Measurements from ENCODE around the gene DXO. TPM values are rescaled to one million over a fixed set of nuclear protein-coding genes. Genes with fewer than 3 reads are reported as not detected.
A peak's percentile ranks its signal among the peaks of the same experiment; 100 is the strongest.

The DXO gene
- total RNA-seq, 1 donor from 2014 or later, result 18.0 TPM

DNA sequence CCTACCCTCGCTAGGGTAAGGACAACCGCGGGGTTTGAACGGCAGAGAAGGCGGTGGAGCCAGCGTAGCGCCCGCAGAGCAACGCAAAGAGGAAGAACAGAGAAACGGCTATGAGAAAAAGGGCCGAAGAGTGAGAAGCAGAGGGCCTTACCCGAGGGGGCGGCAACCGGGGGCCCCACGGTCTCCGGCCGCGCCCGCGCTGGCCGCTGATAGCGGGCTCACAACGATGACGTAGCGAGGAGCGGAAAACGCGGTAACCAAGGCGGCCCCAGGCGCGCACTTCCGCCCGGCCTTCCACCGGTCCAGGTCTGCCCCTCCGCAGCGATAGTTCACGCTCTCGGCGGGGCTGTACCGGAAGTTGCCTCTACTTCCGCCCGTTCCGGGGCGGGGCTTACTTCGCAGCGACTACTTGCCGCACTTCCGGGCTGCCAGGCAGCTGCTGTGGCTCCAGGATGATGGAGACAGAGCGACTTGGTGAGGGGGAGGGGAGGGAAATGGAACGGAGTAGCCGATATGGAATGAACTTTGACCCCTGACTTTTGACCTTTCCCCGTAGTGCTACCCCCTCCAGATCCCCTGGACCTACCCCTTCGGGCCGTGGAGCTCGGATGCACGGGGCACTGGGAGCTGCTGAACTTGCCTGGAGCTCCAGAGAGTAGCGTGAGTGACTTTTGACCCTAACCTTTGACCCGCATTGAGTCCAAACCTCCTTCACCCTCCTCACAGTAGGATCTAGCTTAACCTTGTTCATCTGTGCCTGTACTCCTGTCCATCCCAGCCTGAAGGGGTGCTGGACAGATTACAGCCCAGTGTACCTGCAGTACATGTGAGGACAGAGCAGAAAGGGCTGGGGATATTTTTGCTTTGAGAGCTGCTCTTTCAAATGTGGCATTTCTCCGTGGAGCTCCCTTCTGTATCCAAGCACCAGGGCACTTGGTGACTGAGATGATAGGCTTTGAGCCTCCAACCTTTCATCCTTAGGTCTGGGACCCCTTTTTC, 12.9 kb downstream of the DXO start, which contains the start of the genes NELFE and SKIC2:
TSS of gene NELFE (minus strand) at position 231 of the 999 bp plus-strand sequence. CDS start 525 bp downstream, outside the sequence.
TSS of gene SKIC2 (plus strand) at position 435 of the 999 bp plus-strand sequence. CDS start at position 453, 18 bp downstream.
- DNase-seq (ENCODE audit: low spot score in 2 of 2), result peak; percentile 92 to 99
- Histone ChIP-seq H3K27ac (peak within 1 kb of the TSS; percentile 85 to 88), H3K36me3 (peaks cover 51 to 69% of the 10 kb centered on the region in 2 donors), H3K9me3 (no peaks in the 10 kb centered on the region), H3K4me3 (peak within 1 kb of the TSS; percentile 78 to 96), H3K27me3 (no peaks in the 10 kb centered on the region), H3K4me1 (peaks cover 3 to 23% of the 10 kb centered on the region in 2 donors)
- intact Hi-C loops (cut with DNase I), result loop anchor here (1.0 to 5.0 kb wide), 4 partner anchors 13 to 292 kb away; partner anchors contain the start of genes CSNK2B, DXO, LY6G5B and PPT2
- TF ChIP-seq, protein P1, sequence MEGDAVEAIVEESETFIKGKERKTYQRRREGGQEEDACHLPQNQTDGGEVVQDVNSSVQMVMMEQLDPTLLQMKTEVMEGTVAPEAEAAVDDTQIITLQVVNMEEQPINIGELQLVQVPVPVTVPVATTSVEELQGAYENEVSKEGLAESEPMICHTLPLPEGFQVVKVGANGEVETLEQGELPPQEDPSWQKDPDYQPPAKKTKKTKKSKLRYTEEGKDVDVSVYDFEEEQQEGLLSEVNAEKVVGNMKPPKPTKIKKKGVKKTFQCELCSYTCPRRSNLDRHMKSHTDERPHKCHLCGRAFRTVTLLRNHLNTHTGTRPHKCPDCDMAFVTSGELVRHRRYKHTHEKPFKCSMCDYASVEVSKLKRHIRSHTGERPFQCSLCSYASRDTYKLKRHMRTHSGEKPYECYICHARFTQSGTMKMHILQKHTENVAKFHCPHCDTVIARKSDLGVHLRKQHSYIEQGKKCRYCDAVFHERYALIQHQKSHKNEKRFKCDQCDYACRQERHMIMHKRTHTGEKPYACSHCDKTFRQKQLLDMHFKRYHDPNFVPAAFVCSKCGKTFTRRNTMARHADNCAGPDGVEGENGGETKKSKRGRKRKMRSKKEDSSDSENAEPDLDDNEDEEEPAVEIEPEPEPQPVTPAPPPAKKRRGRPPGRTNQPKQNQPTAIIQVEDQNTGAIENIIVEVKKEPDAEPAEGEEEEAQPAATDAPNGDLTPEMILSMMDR (IDR thresholded peaks at IDR 0.05), result no peak

DNA sequence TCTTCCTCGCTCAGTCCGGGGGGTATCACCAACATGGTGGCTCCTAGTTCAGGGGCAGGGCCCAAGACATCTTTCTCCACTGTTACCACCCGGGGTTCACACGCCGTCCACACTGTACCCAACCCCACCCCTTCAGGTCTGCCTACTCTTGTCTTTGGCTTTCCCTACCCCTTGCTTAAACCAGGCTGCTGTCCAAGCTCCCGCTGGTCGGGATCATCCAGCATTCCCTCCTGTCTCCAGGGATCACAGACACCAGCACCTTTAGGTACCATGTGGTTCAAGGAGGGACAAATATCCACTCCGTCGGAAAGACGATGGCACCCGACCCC, 13.6 kb downstream of the DXO start:
- peaks cover 3 to 23% of the 10 kb centered on the region in 2 donors for H3K4me1 ChIP-seq
- TF ChIP-seq, protein P1 (IDR thresholded peaks at IDR 0.05), result no peak
- H3K4me3 ChIP-seq, result peak overlapping the region; percentile 78 to 96
- H3K27me3 ChIP-seq, result no peaks in the 10 kb centered on the region
- no peak for DNase-seq (ENCODE audit: low spot score in 2 of 2)
- H3K9me3 ChIP-seq, result no peaks in the 10 kb centered on the region
- peak overlapping the region; percentile 85 to 88 for H3K27ac ChIP-seq
- intact Hi-C loops (cut with DNase I), result loop anchor here (5.0 kb wide), 2 partner anchors 194 to 291 kb away; partner anchors contain the start of genes CSNK2B, LY6G5B, PPT2 and PRRT1
- H3K36me3 ChIP-seq, result peaks cover 51 to 69% of the 10 kb centered on the region in 2 donors

- TF ChIP-seq, protein P1 (IDR thresholded peaks at IDR 0.05), result no peak
- no peak overlapping the region for H3K27ac ChIP-seq
- no peak for DNase-seq (ENCODE audit: low spot score in 2 of 2)
- H3K27me3 ChIP-seq, result no peaks in the 10 kb centered on the region
- H3K4me3 ChIP-seq, result no peak overlapping the region
- no peaks in the 10 kb centered on the region for H3K9me3 ChIP-seq
- peaks cover 3 to 23% of the 10 kb centered on the region in 2 donors for H3K4me1 ChIP-seq
- intact Hi-C loops (cut with DNase I), result loop anchor here (5.0 kb wide), 2 partner anchors 196 to 289 kb away; partner anchors contain the start of genes CSNK2B, LY6G5B, PPT2 and PRRT1
- H3K36me3 ChIP-seq, result peaks cover 44 to 64% of the 10 kb centered on the region in 2 donors
Observed at GRCh38 chr6:31956796-31957195, 15.1 kb downstream of the DXO start.

GRCh38 chr6:31954511-31954910, 17.4 kb downstream of the DXO start:
- TF ChIP-seq, protein P1 (IDR thresholded peaks at IDR 0.05), result no peak
- Histone ChIP-seq H3K9me3 (no peaks in the 10 kb centered on the region), H3K4me3 (no peak overlapping the region), H3K27me3 (no peaks in the 10 kb centered on the region), H3K27ac (no peak overlapping the region), H3K4me1 (peaks cover 3 to 15% of the 10 kb centered on the region in 2 donors), H3K36me3 (peaks cover 39 to 54% of the 10 kb centered on the region in 2 donors)
- DNase-seq (ENCODE audit: low spot score in 2 of 2), result no peak
- intact Hi-C loops (cut with DNase I), result loop anchor here (5.0 kb wide), 1 partner anchor 272 kb away; the partner anchor contains the start of gene LY6G5C

- Histone ChIP-seq H3K9me3 (no peaks in the 10 kb centered on the region), H3K4me3 (no peak overlapping the region), H3K27ac (no peak overlapping the region), H3K36me3 (peaks cover 39 to 54% of the 10 kb centered on the region in 2 donors), H3K4me1 (peaks cover 0 to 7% of the 10 kb centered on the region in 2 donors), H3K27me3 (no peaks in the 10 kb centered on the region)
- DNase-seq (ENCODE audit: low spot score in 2 of 2), result no peak
- TF ChIP-seq, protein P1 (IDR thresholded peaks at IDR 0.05), result no peak
- intact Hi-C loops (cut with DNase I), result loop anchor here (5.0 kb wide), 1 partner anchor 271 kb away; the partner anchor contains the start of gene LY6G5C
Observed at GRCh38 chr6:31952890-31953289, 19.0 kb downstream of the DXO start.

Measured in ascending aorta (tissue), 2 donors.